Keratinocyte (primary cell): ENCODE results near the gene TTC36. TPM values are rescaled to one million over a fixed set of nuclear protein-coding genes. Genes with fewer than 3 reads are reported as not detected.

Source experiments
- DNase-seq: peaks from one replicate; pipeline ENCODE4 v3.0.0-alpha.2; 2011; ENCODE audit warnings: low read depth, missing footprints, low spot score
- FAIRE-seq: peaks from 2 replicates; lab custom pipeline; 2011; peaks lifted over from hg19 to GRCh38; lab: Jason Lieb, UNC
- H2AFZ ChIP-seq: 2 replicates; pipeline ENCODE4 v1.6.0; 2012; ENCODE audit warnings: low read length, control low read depth, inconsistent platforms; ENCODE audit not compliant: control insufficient read depth
- H3K27ac ChIP-seq: 2 replicates; pipeline ENCODE4 v1.5.1; 2011; ENCODE audit warnings: low read length; ENCODE audit not compliant: control insufficient read depth, insufficient read depth
- H3K27me3 ChIP-seq: 3 replicates; pipeline ENCODE4 v1.6.0; 2011; ENCODE audit warnings: low read length; ENCODE audit not compliant: control insufficient read depth, insufficient read depth; ENCODE audit errors: extremely low read depth
- H3K36me3 ChIP-seq, 2 experiments: 2 replicates in 1 of 2; 3 replicates in 1 of 2; pipeline ENCODE4 v1.5.1; 2011; ENCODE audit warnings: low read length in 2 of 2, mild to moderate bottlenecking in 1 of 2; ENCODE audit not compliant: control insufficient read depth in 2 of 2, insufficient read depth in 2 of 2; ENCODE audit errors: extremely low read depth in 1 of 2
- H3K4me1 ChIP-seq: 3 replicates; pipeline ENCODE4 v1.5.1; 2011; ENCODE audit warnings: low read length; ENCODE audit not compliant: control insufficient read depth, insufficient read depth; ENCODE audit errors: extremely low read depth
- H3K4me2 ChIP-seq: 3 replicates; pipeline ENCODE4 v1.6.0; 2011; ENCODE audit warnings: low read depth, low read length; ENCODE audit not compliant: control insufficient read depth, insufficient read depth; ENCODE audit errors: extremely low read depth
- H3K4me3 ChIP-seq, 3 experiments: fragments of 200-600 bp in 1 of 3; sonication (generic) in 1 of 3; 2 replicates in 2 of 3; 3 replicates in 1 of 3; pipeline ENCODE4 v1.5.1; 2011 to 2016; ENCODE audit warnings: low read length in 3 of 3, mild to moderate bottlenecking in 3 of 3, control low read depth in 2 of 3, inconsistent platforms in 1 of 3, low read depth in 1 of 3, mixed read lengths in 1 of 3, mixed run types in 1 of 3, moderate library complexity in 1 of 3; ENCODE audit not compliant: control insufficient read depth in 2 of 3, insufficient read depth in 2 of 3; ENCODE audit errors: extremely low read depth in 1 of 3
- H3K79me2 ChIP-seq: 2 replicates; pipeline ENCODE4 v1.6.0; 2012; ENCODE audit warnings: low read length; ENCODE audit not compliant: control insufficient read depth, insufficient read depth
- H3K9ac ChIP-seq: 3 replicates; pipeline ENCODE4 v1.6.0; 2011; ENCODE audit warnings: low read length; ENCODE audit not compliant: control insufficient read depth, insufficient read depth; ENCODE audit errors: extremely low read depth
- H3K9me1 ChIP-seq: 3 replicates; pipeline ENCODE4 v1.6.0; 2011; ENCODE audit warnings: low read length; ENCODE audit not compliant: control insufficient read depth, insufficient read depth; ENCODE audit errors: extremely low read depth
- H3K9me3 ChIP-seq: 2 replicates; pipeline ENCODE4 v1.5.1; 2012; ENCODE audit warnings: low read depth, low read length; ENCODE audit not compliant: control insufficient read depth
- H4K20me1 ChIP-seq: 3 replicates; pipeline ENCODE4 v1.6.0; 2011; ENCODE audit warnings: low read length; ENCODE audit not compliant: control insufficient read depth, insufficient read depth; ENCODE audit errors: extremely low read depth
- CTCF ChIP-seq, 3 experiments: IDR thresholded peaks in 1 of 3; conservative IDR thresholded peaks in 1 of 3; optimal IDR thresholded peaks in 1 of 3; 2 replicates in 2 of 3; 3 replicates in 1 of 3; pipeline versions ENCODE3 to v1.5.1; 2011; ENCODE audit warnings: low read length in 3 of 3, mild to moderate bottlenecking in 3 of 3, moderate library complexity in 2 of 3, control low read depth in 1 of 3, inconsistent platforms in 1 of 3; ENCODE audit not compliant: insufficient read depth in 2 of 3; ENCODE audit errors: extremely low read depth in 1 of 3
- EZH2 ChIP-seq: IDR thresholded peaks from one replicate; pipeline ENCODE4 v1.6.1; 2012; ENCODE audit warnings: inconsistent platforms, mild to moderate bottlenecking, low read length, moderate library complexity
- dilution Hi-C: fragments of 300-500 bp; cut with MboI; formaldehyde crosslinking; loops from one replicate; pipeline ENCODE4 v1.7.0; 2020; ENCODE audit warnings: low sequenced_read_pairs; ENCODE audit not compliant: extremely low pct_ligation_motif_present
- polyA plus RNA-seq, 5 experiments: library from polyadenylated mRNA; depleted of rRNA in 3 of 5; stranded (reverse) in 3 of 5; stranded (forward) in 1 of 5; unstranded in 1 of 5; fragments of >200 nt; gene quantifications; 1 replicate in 1 of 5; 2 replicates in 3 of 5; 3 replicates in 1 of 5; pipeline versions ENCODE4 v1.2.1 to v1.2.3, GENCODE V29; 2011 to 2012; ENCODE audit warnings: missing spikeins in 2 of 5, low read depth in 1 of 5, low replicate concordance in 1 of 5

TTC36 gene
- polyA plus RNA-seq, 1 donor (not counting 4 experiments of a cell fraction or from before 2014, with no cell fraction given), result not detected

- no peaks in the 10 kb centered on the region for H3K4me1 ChIP-seq
- no peaks in the 10 kb centered on the region for H3K9me3 ChIP-seq
- H2AFZ ChIP-seq, result no peak overlapping the region
- FAIRE-seq (no peak), DNase-seq (no peak)
- H3K4me3 ChIP-seq, result no peak overlapping the region
- no peaks in the 10 kb centered on the region for H3K27me3 ChIP-seq
- H3K79me2 ChIP-seq, result no peaks in the 10 kb centered on the region
- dilution Hi-C loops, result no loop called here
- H3K27ac ChIP-seq, result no peak overlapping the region
- TF ChIP-seq CTCF (optimal IDR thresholded peaks at IDR 0.05 in 1 of 3, IDR thresholded peaks at IDR 0.05 in 1 of 3, conservative IDR thresholded peaks at IDR 0.05 in 1 of 3; ENCODE audit: extremely low read depth in 1 of 3, insufficient read depth in 2 of 3, low read length in 3 of 3) (no peak), EZH2 (no peak)
- no peak overlapping the region for H3K4me2 ChIP-seq
- H4K20me1 ChIP-seq, result no peaks in the 10 kb centered on the region
- no peaks in the 10 kb centered on the region for H3K9me1 ChIP-seq
- H3K9ac ChIP-seq, result no peak overlapping the region
- peaks cover 30 to 34% of the 10 kb centered on the region in 2 experiments for H3K36me3 ChIP-seq
These were observed 7.7 kb upstream of the TTC36 start for GRCh38 chr11:118519549-118519948.

- FAIRE-seq, result no peak
- Histone ChIP-seq H3K79me2 (no peaks in the 10 kb centered on the region), H3K27ac (no peak overlapping the region), H3K4me3 (no peak overlapping the region), H3K9ac (no peak overlapping the region), H2AFZ (no peak overlapping the region), H3K4me1 (no peaks in the 10 kb centered on the region), H3K27me3 (no peaks in the 10 kb centered on the region), H3K36me3 (peaks cover 27 to 35% of the 10 kb centered on the region in 2 experiments), H3K9me1 (no peaks in the 10 kb centered on the region), H3K4me2 (no peak overlapping the region), H4K20me1 (no peaks in the 10 kb centered on the region), H3K9me3 (no peaks in the 10 kb centered on the region)
- TF ChIP-seq EZH2, result no peak
- TF ChIP-seq CTCF (optimal IDR thresholded peaks at IDR 0.05 in 1 of 3, IDR thresholded peaks at IDR 0.05 in 1 of 3, conservative IDR thresholded peaks at IDR 0.05 in 1 of 3; ENCODE audit: extremely low read depth in 1 of 3, insufficient read depth in 2 of 3, low read length in 3 of 3), result no peak
- DNase-seq, result no peak
- dilution Hi-C loops, result no loop called here
These were observed 5.4 kb upstream of the TTC36 start for GRCh38 chr11:118521892-118522311.
